Right lobe of liver (tissue), 4 donors: ENCODE data around the gene INS.

Experiments
- POLR2A ChIP-seq: fragments of 450-650 bp; IDR thresholded peaks from one replicate; pipeline ENCODE4 v1.6.1; 2017; ENCODE audit warnings: antibody characterized with exemption, mild to moderate bottlenecking
- TF ChIP-seq, protein P1 (sequence below), 4 donors: fragments of 200-600 bp in 3 of 4; fragments of 450-650 bp in 1 of 4; IDR thresholded peaks; one replicate each; pipeline versions ENCODE4 v1.5.1 to v1.8.0; 2016 to 2022; ENCODE audit warnings: antibody characterized with exemption in 4 of 4, mild to moderate bottlenecking in 2 of 4
- donor health status: DM: no; HTN: no; CAD: no.
- donor health status: DM: no; HTN: no; CAD: no.
- donor health status: DM: no; HTN: yes; CAD: no.

DNA sequence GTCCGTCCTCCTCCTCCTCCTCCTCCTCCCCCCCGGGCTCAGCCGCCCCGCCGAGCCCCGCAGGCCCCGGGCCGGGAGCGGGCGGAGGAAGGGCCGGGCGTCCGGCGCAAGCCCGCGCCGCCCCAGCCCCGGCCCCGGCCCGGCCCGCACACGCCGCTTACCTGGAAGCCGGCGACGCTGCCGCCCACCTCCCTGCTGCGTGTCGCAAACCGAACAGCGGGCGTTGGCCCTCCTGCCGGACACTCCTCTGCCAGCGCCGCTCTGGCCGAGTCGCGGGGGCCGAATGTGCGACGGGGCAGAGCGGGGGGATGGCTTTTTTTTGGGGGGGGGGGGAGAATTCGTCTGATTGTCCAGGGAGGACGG is 23.0 kb downstream of the INS start:
- TF ChIP-seq, protein P1, sequence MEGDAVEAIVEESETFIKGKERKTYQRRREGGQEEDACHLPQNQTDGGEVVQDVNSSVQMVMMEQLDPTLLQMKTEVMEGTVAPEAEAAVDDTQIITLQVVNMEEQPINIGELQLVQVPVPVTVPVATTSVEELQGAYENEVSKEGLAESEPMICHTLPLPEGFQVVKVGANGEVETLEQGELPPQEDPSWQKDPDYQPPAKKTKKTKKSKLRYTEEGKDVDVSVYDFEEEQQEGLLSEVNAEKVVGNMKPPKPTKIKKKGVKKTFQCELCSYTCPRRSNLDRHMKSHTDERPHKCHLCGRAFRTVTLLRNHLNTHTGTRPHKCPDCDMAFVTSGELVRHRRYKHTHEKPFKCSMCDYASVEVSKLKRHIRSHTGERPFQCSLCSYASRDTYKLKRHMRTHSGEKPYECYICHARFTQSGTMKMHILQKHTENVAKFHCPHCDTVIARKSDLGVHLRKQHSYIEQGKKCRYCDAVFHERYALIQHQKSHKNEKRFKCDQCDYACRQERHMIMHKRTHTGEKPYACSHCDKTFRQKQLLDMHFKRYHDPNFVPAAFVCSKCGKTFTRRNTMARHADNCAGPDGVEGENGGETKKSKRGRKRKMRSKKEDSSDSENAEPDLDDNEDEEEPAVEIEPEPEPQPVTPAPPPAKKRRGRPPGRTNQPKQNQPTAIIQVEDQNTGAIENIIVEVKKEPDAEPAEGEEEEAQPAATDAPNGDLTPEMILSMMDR (IDR thresholded peaks at IDR 0.05), result no peak
- no peak for TF ChIP-seq POLR2A
